Adrenal gland (tissue), 5 donors: ENCODE data around the gene TSPAN18.

Experiments
- POLR2A ChIP-seq, 2 donors: fragments of 450-650 bp; IDR thresholded peaks; one replicate each; pipeline ENCODE4 v1.6.1; 2017; ENCODE audit warnings: antibody characterized with exemption in 2 of 2, mild to moderate bottlenecking in 2 of 2, moderate library complexity in 1 of 2
- TF ChIP-seq, protein P1 (sequence below), 6 experiments: fragments of 450-650 bp in 4 of 6; fragments of 200-600 bp in 2 of 6; sonication (generic) in 1 of 6; IDR thresholded peaks; 1 replicate in 5 of 6; 2 replicates in 1 of 6; pipeline versions ENCODE4 v1.5.1 to v1.8.0; 2016 to 2021; ENCODE audit warnings: antibody characterized with exemption in 6 of 6, mild to moderate bottlenecking in 2 of 6, moderate library complexity in 1 of 6
- donor health status: DM: no; HTN: no; CAD: no.

- TF ChIP-seq, protein P1, sequence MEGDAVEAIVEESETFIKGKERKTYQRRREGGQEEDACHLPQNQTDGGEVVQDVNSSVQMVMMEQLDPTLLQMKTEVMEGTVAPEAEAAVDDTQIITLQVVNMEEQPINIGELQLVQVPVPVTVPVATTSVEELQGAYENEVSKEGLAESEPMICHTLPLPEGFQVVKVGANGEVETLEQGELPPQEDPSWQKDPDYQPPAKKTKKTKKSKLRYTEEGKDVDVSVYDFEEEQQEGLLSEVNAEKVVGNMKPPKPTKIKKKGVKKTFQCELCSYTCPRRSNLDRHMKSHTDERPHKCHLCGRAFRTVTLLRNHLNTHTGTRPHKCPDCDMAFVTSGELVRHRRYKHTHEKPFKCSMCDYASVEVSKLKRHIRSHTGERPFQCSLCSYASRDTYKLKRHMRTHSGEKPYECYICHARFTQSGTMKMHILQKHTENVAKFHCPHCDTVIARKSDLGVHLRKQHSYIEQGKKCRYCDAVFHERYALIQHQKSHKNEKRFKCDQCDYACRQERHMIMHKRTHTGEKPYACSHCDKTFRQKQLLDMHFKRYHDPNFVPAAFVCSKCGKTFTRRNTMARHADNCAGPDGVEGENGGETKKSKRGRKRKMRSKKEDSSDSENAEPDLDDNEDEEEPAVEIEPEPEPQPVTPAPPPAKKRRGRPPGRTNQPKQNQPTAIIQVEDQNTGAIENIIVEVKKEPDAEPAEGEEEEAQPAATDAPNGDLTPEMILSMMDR (IDR thresholded peaks at IDR 0.05) = no peak
- no peak for TF ChIP-seq POLR2A (IDR thresholded peaks at IDR 0.05)
These were observed 26.0 kb downstream of the TSPAN18 start for GRCh38 chr11:44752713-44753112.
